ENCODE data around the gene EFNB2.

EFNB2 gene

GRCh38 chr13:106455777-106456176 is 79.7 kb downstream of the EFNB2 start:
- CTCF ChIA-PET, result no interaction called here
- Mint-ChIP-seq H3K36me3 (no peaks in the 10 kb centered on the region), H3K4me3 (no peak overlapping the region), H3K27me3 (peaks cover 4% of the 10 kb centered on the region), H3K9me3 (no peaks in the 10 kb centered on the region), H3K4me1 (no peaks in the 10 kb centered on the region), H3K27ac (no peak overlapping the region)
- no peak for DNase-seq

DNA sequence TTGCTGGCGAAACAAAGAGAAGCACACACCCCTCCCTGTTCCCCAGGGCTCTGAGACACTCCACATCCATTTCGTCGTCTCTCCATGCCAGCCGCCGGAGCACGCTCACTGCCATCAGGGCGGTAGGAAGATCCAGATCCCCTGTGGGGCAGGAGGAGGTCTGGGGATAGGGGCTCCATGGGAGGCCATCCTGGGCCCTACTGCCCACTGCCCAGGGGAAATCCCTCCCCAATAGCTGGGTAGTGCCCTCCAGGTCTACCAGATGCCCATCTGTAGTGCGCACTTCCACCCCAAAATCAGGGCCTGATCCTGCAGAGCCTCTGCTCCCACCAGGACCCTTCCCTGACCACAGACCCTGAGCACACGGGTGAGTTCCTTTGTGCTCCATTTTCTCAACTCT is 80.3 kb downstream of the EFNB2 start:
- CTCF ChIA-PET, result no interaction called here
- Mint-ChIP-seq H3K4me3 (no peak overlapping the region), H3K4me1 (no peaks in the 10 kb centered on the region), H3K27me3 (peaks cover 4% of the 10 kb centered on the region), H3K27ac (no peak overlapping the region), H3K9me3 (no peaks in the 10 kb centered on the region), H3K36me3 (no peaks in the 10 kb centered on the region)
- no peak for DNase-seq

GRCh38 chr13:106453101-106453500 is 82.4 kb downstream of the EFNB2 start:
- H3K9me3 Mint-ChIP-seq, result no peaks in the 10 kb centered on the region
- CTCF ChIA-PET, result interaction anchor here (0.6 kb wide), 1 partner anchor 162 kb away, joined by 3 read pairs; no protein-coding TSS in a partner anchor
- no peak overlapping the region for H3K27ac Mint-ChIP-seq
- no peaks in the 10 kb centered on the region for H3K36me3 Mint-ChIP-seq
- no peaks in the 10 kb centered on the region for H3K4me1 Mint-ChIP-seq
- H3K27me3 Mint-ChIP-seq, result peaks cover 4% of the 10 kb centered on the region
- no peak overlapping the region for H3K4me3 Mint-ChIP-seq
- DNase-seq, result no peak

- Mint-ChIP-seq H3K4me1 (no peaks in the 10 kb centered on the region), H3K27me3 (peaks cover 9% of the 10 kb centered on the region), H3K36me3 (no peaks in the 10 kb centered on the region), H3K9me3 (no peaks in the 10 kb centered on the region), H3K27ac (no peak overlapping the region), H3K4me3 (no peak overlapping the region)
- DNase-seq, result no peak
- CTCF ChIA-PET, result no interaction called here
These were observed 84.5 kb downstream of the EFNB2 start for GRCh38 chr13:106450991-106451390.

DNA sequence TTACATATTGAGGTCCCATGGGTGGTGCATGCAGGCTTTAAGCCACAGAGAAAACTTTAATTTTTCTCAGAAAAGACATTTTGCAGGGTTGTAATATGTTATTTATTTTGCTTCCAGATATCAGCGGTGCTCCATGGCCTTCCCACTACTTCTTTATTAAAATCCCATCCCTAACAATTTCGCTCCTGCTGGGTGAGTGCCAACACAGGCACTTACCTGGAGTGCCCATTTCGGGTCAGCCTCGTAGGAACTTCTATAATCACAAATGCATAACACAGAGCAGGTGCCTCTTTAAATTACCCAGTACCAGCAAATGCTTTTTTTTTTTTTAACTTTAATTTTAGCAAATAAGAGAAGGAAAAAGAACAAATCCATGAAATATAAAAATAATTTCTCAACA is 86.4 kb downstream of the EFNB2 start:
- CTCF ChIA-PET, result no interaction called here
- H3K36me3 Mint-ChIP-seq, result no peaks in the 10 kb centered on the region
- no peaks in the 10 kb centered on the region for H3K4me1 Mint-ChIP-seq
- H3K9me3 Mint-ChIP-seq, result no peaks in the 10 kb centered on the region
- no peak overlapping the region for H3K4me3 Mint-ChIP-seq
- no peak for DNase-seq
- no peak overlapping the region for H3K27ac Mint-ChIP-seq
- H3K27me3 Mint-ChIP-seq, result peaks cover 9% of the 10 kb centered on the region

DNA sequence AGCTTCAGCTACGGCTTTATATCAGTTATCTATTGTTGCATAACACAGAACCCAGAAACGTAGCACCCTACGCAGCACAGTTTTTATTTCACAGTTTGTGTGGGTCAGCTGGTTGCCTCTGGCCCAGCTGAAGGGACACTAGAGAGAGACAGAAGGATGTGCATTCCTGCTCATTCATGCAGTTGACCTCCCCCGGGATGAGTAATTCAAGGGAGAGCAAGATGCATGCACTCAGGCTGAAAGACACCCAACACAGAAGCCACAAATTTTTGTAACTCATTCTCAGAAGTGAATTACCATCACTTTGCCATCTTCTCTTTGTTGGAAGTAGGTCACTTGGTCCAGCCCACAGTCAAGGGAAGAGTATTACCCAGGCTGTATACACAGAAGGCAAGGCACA is 89.5 kb downstream of the EFNB2 start:
- Mint-ChIP-seq H3K36me3 (no peaks in the 10 kb centered on the region), H3K27me3 (peaks cover 5% of the 10 kb centered on the region), H3K4me3 (no peak overlapping the region), H3K27ac (no peak overlapping the region), H3K9me3 (no peaks in the 10 kb centered on the region), H3K4me1 (no peaks in the 10 kb centered on the region)
- no peak for DNase-seq
- CTCF ChIA-PET, result no interaction called here

DNA sequence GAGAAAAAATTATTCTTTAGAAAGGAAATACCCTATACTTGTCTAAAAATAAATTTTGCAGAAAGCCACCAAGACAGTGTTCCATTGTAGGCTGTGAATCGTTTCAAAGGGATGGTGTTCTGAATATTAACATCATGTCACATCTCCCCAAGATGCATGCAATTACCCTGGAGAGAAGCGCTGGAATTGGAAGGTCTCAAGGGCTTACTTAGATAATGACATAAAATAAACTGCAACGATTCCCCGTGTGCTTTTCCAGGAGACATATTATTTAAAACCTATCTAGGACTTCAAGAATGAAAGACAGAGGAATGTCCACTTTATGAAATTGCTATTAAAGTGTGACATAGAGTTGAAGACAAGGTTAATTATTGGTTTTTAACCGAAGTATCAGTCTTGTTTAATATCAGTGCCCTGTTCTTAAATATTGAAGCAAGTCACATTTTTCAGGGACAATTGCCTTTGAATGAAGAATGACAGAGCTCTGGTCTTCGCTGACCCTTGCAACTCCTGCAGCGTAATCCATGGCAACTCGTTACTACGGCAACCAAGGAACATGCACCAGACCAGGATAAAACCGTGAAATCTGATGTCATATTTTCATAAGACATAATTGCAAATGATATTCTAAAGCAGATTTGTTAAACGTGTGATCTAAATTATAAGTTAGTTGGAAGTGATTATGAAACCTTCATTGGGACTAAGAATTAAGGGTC is 91.7 kb downstream of the EFNB2 start:
- H3K27me3 Mint-ChIP-seq, result peaks cover 4% of the 10 kb centered on the region
- no peaks in the 10 kb centered on the region for H3K4me1 Mint-ChIP-seq
- H3K4me3 Mint-ChIP-seq, result no peak overlapping the region
- H3K27ac Mint-ChIP-seq, result no peak overlapping the region
- DNase-seq, result no peak
- H3K9me3 Mint-ChIP-seq, result no peaks in the 10 kb centered on the region
- CTCF ChIA-PET, result no interaction called here
- no peaks in the 10 kb centered on the region for H3K36me3 Mint-ChIP-seq

GRCh38 chr13:106440866-106441265 is 94.6 kb downstream of the EFNB2 start:
- H3K27me3 Mint-ChIP-seq, result no peaks in the 10 kb centered on the region
- DNase-seq, result no peak
- H3K4me1 Mint-ChIP-seq, result no peaks in the 10 kb centered on the region
- H3K9me3 Mint-ChIP-seq, result no peaks in the 10 kb centered on the region
- no peak overlapping the region for H3K4me3 Mint-ChIP-seq
- no peak overlapping the region for H3K27ac Mint-ChIP-seq
- H3K36me3 Mint-ChIP-seq, result no peaks in the 10 kb centered on the region
- CTCF ChIA-PET, result no interaction called here

Measured in activated naive CD4-positive, alpha-beta T cell treated with anti-CD3 and anti-CD28 coated beads, Interleukin-2, amount 10 ng/mL, durations not matched to agents 7 days and 5 days (primary cell).